ENCODE data around the gene RAPGEF1.

DNA sequence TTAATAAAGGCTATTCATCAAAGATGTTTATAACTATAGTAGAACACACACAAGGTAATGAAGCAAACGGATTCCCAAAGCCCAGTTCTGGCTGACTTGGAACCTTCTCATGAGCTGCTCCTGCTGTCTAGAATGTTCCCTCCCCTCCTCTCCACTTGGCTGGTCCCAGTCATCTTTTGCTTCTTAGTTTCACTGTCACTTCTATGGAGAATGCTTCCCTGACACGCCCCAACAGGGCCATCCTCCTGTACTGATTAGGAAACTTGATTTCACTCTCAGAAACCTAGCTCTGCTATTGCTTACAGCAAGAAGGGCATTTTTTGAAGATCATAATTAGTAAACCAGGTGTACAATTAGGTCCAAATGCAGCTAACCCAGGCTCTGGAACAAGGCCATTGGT lies 3.2 kb upstream of the RAPGEF1 start:
- TF ChIP-seq, protein P1, sequence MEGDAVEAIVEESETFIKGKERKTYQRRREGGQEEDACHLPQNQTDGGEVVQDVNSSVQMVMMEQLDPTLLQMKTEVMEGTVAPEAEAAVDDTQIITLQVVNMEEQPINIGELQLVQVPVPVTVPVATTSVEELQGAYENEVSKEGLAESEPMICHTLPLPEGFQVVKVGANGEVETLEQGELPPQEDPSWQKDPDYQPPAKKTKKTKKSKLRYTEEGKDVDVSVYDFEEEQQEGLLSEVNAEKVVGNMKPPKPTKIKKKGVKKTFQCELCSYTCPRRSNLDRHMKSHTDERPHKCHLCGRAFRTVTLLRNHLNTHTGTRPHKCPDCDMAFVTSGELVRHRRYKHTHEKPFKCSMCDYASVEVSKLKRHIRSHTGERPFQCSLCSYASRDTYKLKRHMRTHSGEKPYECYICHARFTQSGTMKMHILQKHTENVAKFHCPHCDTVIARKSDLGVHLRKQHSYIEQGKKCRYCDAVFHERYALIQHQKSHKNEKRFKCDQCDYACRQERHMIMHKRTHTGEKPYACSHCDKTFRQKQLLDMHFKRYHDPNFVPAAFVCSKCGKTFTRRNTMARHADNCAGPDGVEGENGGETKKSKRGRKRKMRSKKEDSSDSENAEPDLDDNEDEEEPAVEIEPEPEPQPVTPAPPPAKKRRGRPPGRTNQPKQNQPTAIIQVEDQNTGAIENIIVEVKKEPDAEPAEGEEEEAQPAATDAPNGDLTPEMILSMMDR (IDR thresholded peaks at IDR 0.05): no peak
- no peak for TF ChIP-seq POLR2AphosphoS5 (IDR thresholded peaks at IDR 0.05; ENCODE audit: insufficient read depth in 1 of 2, low read depth in 1 of 2)

All from vagina (tissue), 2 donors.